Stimulated activated CD8-positive, alpha-beta memory T cell treated with anti-CD3 and anti-CD28 coated beads, Interleukin-4, amount 100 ng/mL, for 1 hour (primary cell): ENCODE measurements around the gene RALY.

Experiments used
- DNase-seq, 2 donors: peaks; one replicate each; pipeline ENCODE4 v3.0.0-alpha.2; 2020; ENCODE audit warnings: low read depth in 2 of 2, low spot score in 1 of 2

The RALY gene

GRCh38 chr20:34102342-34102741 is 108.6 kb downstream of the RALY start:
- DNase-seq = no peak

GRCh38 chr20:34104059-34104458 is 110.3 kb downstream of the RALY start:
- DNase-seq = no peak

- no peak for DNase-seq
These were observed 112.4 kb downstream of the RALY start for GRCh38 chr20:34105978-34106675.

GRCh38 chr20:34108616-34109174 is 115.0 kb downstream of the RALY start:
- DNase-seq = no peak

GRCh38 chr20:34109442-34109841 is 115.7 kb downstream of the RALY start:
- no peak for DNase-seq

- DNase-seq = no peak
These were observed 116.5 kb downstream of the RALY start for GRCh38 chr20:34110025-34110744.

- DNase-seq = no peak
These were observed 117.3 kb downstream of the RALY start for GRCh38 chr20:34110745-34111641.

GRCh38 chr20:34111702-34112599 is 118.2 kb downstream of the RALY start, which contains the start of gene EIF2S2:
EIF2S2 (minus strand) TSS chr20:34112243; CDS start chr20:34112110, 133 bp downstream.
- DNase-seq = peak; percentile 81 to 90

GRCh38 chr20:34112600-34113101 is 118.9 kb downstream of the RALY start:
- DNase-seq = no peak

GRCh38 chr20:34114809-34115208 is 121.1 kb downstream of the RALY start:
- no peak for DNase-seq

- DNase-seq = no peak
These were observed 121.5 kb downstream of the RALY start for GRCh38 chr20:34115232-34115631.

GRCh38 chr20:34120213-34120612 is 126.5 kb downstream of the RALY start:
- no peak for DNase-seq

GRCh38 chr20:34122274-34122980 is 128.7 kb downstream of the RALY start:
- no peak for DNase-seq

GRCh38 chr20:34123309-34123708 is 129.6 kb downstream of the RALY start:
- no peak for DNase-seq

GRCh38 chr20:34124469-34125249 is 130.9 kb downstream of the RALY start:
- DNase-seq = no peak

- DNase-seq = no peak
These were observed 134.1 kb downstream of the RALY start for GRCh38 chr20:34127792-34128191.

- DNase-seq = no peak
These were observed 135.9 kb downstream of the RALY start for GRCh38 chr20:34129518-34130162.

- DNase-seq = no peak
These were observed 137.8 kb downstream of the RALY start for GRCh38 chr20:34131491-34131890.
